Psoas muscle (tissue), 8 donors: ENCODE measurements around the gene ARHGAP27. TPM values are rescaled to one million over a fixed set of nuclear protein-coding genes. Genes with fewer than 3 reads are reported as not detected.

Experiments used
- ATAC-seq, 4 donors: fragments of 200-7000 bp; cut with Tn5 transposase; one replicate each; pipeline ENCODE4 v1.9.1; 2020; ENCODE audit warnings: moderate library complexity in 3 of 4, mild to moderate bottlenecking in 2 of 4
- DNase-seq, 2 donors: peaks; one replicate each; pipeline ENCODE4 v3.0.0-alpha.2; 2020
- H3K27ac ChIP-seq: fragments of 200-600 bp; one replicate; pipeline ENCODE4 v1.8.0; 2022
- H3K27me3 ChIP-seq, 3 donors: fragments of 200-600 bp in 1 of 3; one replicate each; pipeline versions ENCODE4 v1.6.1 to v1.8.0; 2013 to 2022; ENCODE audit warnings: low read length in 2 of 3, mild to moderate bottlenecking in 2 of 3, moderate library complexity in 1 of 3; ENCODE audit not compliant: insufficient read depth in 3 of 3
- H3K36me3 ChIP-seq, 2 donors: fragments of 200-600 bp in 1 of 2; one replicate each; pipeline versions ENCODE4 v1.6.1 to v1.8.0; 2013 to 2022; ENCODE audit warnings: low read depth in 1 of 2, mild to moderate bottlenecking in 1 of 2, moderate library complexity in 1 of 2; ENCODE audit not compliant: insufficient read depth in 1 of 2
- H3K4me1 ChIP-seq: fragments of 200-600 bp; one replicate; pipeline ENCODE4 v1.8.0; 2022
- H3K4me3 ChIP-seq: fragments of 200-600 bp; one replicate; pipeline ENCODE4 v1.8.0; 2022; ENCODE audit warnings: mild to moderate bottlenecking
- H3K9me3 ChIP-seq: fragments of 200-600 bp; one replicate; pipeline ENCODE4 v1.8.0; 2022
- CTCF ChIP-seq: fragments of 200-600 bp; IDR thresholded peaks from one replicate; pipeline ENCODE4 v1.8.0; 2022; ENCODE audit warnings: antibody characterized with exemption
- WGBS, 3 donors: extraction: QIAGEN DNeasy Blood & Tissue Kit; methylation state at CpG; one replicate each; pipeline versions ENCODE4 v1.1.6 to v1.1.7; 2013; 5-methylcytosine and 5-hydroxymethylcytosine counted together
- intact Hi-C, 2 donors: fragments of 100-400 bp; cut with DNase I; formaldehyde crosslinking; loops; one replicate each; pipeline versions ENCODE4 v1.11.0 to v1.14.2; 2022
- polyA plus RNA-seq, 3 donors: library from polyadenylated mRNA; stranded (reverse); fragments of 200-250 nt; gene quantifications; one replicate each; pipeline ENCODE4 v1.2.3, GENCODE V29; 2013
- total RNA-seq, 4 donors: library from RNA; stranded (reverse); fragmentation: NEBNext Ultra II Directional in 2 of 4; extraction: Animal tissue kit (Norgen Biotek cat#: 25700) in 2 of 4; gene quantifications; one replicate each; pipeline versions ENCODE4 v1.2.1 to v1.2.4, GENCODE V29; 2021 to 2023
- donor health status: healthy with polysubstance abuse.
- donor health status: DM: no; HTN: no; CAD: no; lungs with moderate emphysema.
- donor health status: Bipolar disorder and iron deficiency.
- donor health status: healthy.
- donor health status: DM: yes; HTN: yes; CAD: no.
- donor health status: DM: no; HTN: no; CAD: no.
- donor health status: DM: no; HTN: no; CAD: no.
- donor health status: DM: yes; HTN: yes; CAD: no.

The ARHGAP27 gene
- total and polyA plus RNA-seq, 7 donors, result 3.4 to 8.9 (median 5.5) TPM

DNA sequence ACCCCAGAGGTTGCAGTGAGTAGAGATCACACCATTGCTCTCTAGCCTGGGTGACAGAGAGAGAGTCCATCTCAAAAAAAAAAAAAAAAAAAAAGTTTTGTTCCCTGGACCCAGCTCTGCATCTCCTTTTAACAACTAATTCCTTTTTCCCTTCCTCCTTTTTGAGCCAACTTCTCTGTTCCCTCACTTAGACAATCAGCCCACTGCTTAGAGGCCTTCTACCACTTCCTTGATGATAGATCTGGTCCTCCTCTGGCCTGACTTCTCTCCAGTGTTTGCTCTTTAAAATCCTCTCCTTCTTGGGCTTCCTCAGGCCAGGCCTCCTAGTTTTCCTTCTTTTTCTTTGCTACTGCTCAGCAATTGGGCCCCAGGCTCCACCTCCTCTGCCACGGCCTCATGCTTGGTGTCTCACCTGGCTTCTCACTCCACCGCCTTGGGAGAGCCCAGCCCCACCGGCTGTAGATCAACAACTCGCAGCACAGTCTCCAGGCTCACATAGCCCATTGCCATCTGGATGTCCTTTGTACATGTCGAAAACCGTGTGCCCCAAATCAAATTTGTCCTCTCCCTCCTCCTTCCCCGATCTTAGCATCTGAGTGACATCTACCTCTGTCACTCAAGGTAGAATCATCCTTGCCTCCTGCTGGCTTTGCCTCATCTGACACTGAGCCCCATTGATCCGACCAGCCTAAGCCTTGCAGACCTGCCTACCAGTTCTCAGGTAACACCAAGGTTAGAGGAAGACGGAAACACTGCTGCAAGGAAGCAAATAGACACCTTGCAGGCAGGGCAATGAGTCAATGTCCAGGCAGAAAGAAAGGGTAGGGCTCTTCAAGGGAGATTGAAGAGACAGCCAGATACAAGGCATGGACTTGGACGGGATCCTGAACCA lies 17.4 kb downstream of the ARHGAP27 start:
- Histone ChIP-seq H3K27me3 (no peaks in the 10 kb centered on the region), H3K36me3 (no peaks in the 10 kb centered on the region), H3K4me3 (no peak overlapping the region), H3K9me3 (no peaks in the 10 kb centered on the region), H3K27ac (no peak overlapping the region), H3K4me1 (peaks cover 13% of the 10 kb centered on the region)
- no peak for DNase-seq
- intact Hi-C loops, result no loop called here
- no peak for ATAC-seq
- TF ChIP-seq CTCF, result no peak
- 83 to 87% (median 85%) methylated on average over 10 of the region's 10 CpGs for WGBS, 3 donors

- no peaks in the 10 kb centered on the region for H3K9me3 ChIP-seq
- H3K27ac ChIP-seq, result no peak overlapping the region
- peaks cover 13% of the 10 kb centered on the region for H3K4me1 ChIP-seq
- peak in 1 of 4 donors; percentile 14 for ATAC-seq
- no peak overlapping the region for H3K4me3 ChIP-seq
- no peaks in the 10 kb centered on the region for H3K27me3 ChIP-seq
- no peak for TF ChIP-seq CTCF
- intact Hi-C loops, result no loop called here
- H3K36me3 ChIP-seq, result no peaks in the 10 kb centered on the region
- 85 to 89% (median 86%) methylated on average over 9 of the region's 9 CpGs for WGBS, 3 donors
- DNase-seq, result peak; percentile 55 to 73
Measured at GRCh38 chr17:45413498-45413923, 19.2 kb downstream of the ARHGAP27 start.

GRCh38 chr17:45411348-45412105 lies 21.1 kb downstream of the ARHGAP27 start:
- WGBS, 3 donors, result 54 to 66% (median 65%) methylated on average over 5 of the region's 5 CpGs
- ATAC-seq (peak; percentile 73 to 90 (median 80)), DNase-seq (peak in 1 of 2 donors; percentile 35)
- H3K36me3 ChIP-seq, result no peaks in the 10 kb centered on the region
- no peaks in the 10 kb centered on the region for H3K9me3 ChIP-seq
- H3K4me3 ChIP-seq, result no peak overlapping the region
- no peak for TF ChIP-seq CTCF
- intact Hi-C loops, result no loop called here
- no peak overlapping the region for H3K27ac ChIP-seq
- H3K4me1 ChIP-seq, result peaks cover 13% of the 10 kb centered on the region
- no peaks in the 10 kb centered on the region for H3K27me3 ChIP-seq

DNA sequence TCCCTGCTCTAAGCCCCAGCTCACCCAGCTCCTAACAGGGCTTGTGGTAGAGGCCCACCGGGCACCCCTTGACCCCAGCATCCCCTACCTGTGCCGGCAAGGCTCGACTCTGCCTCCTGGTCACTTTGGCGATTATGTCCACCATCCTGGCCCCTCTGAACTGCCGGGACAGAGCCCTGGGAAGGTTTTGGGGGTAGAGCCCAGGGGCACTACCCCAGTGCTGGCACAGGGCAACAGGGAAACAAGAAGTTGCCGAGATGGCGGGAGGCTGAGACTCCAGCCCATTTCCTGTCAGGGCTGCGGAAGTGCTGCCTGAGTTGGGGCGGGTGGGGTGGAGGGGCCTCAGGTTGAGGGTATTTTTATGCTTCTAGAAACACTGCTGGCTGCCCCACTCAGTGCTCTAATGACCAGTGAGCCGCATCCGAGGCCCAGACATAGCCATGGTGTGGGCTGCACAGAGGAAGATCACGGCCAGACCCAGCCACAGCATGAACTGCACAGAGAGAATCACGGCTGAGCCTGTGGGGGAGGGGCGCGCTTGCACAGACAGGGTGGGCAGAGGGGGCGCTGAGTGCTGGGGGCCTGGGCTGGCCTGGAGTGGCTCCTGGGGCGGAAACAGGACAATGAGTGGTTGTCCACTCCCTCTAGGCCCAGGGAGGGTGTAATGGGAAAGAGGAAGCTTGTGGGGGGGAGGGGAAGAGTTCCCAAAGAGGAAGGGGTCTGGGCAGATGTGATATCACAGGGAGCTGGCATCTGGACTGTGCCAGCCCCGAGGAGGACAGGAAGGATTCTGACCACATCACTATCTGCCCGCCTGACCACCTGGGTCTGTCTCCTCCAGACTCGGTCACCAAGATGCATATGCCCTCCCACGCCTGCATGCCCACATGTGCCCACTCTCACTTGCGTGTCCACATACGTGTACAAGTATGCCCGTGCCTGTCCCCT lies 22.3 kb downstream of the ARHGAP27 start:
- Histone ChIP-seq H3K9me3 (no peaks in the 10 kb centered on the region), H3K36me3 (no peaks in the 10 kb centered on the region), H3K4me1 (peaks cover 13% of the 10 kb centered on the region), H3K27ac (peak overlapping the region; percentile 36), H3K4me3 (peak overlapping the region; percentile 48), H3K27me3 (peaks cover 0 to 8% (median 1%) of the 10 kb centered on the region in 3 donors)
- peak in 1 of 2 donors; percentile 61 for DNase-seq
- ATAC-seq, result peak in 1 of 4 donors; percentile 25
- intact Hi-C loops, result no loop called here
- 73 to 75% (median 73%) methylated on average over 24 of the region's 24 CpGs for WGBS, 3 donors
- no peak for TF ChIP-seq CTCF
